Endothelial cell of umbilical vein (primary cell): Measurements from ENCODE around the gene TMEM106C. TPM values are rescaled to one million over a fixed set of nuclear protein-coding genes. Genes with fewer than 3 reads are reported as not detected.

Experiments
- BruUV-seq: library from RNA; stranded (reverse); fragments of 400-500 nt; replicated peaks from 2 replicates; lab custom pipeline; 2021; lab: Mats Ljungman, UMichigan
- CTCF ChIA-PET: fragments of 300-600, 350-600 bp; sonication (Branson Sonifier 250); formaldehyde crosslinking; loops from one replicate; lab custom pipeline; 2021; ENCODE audit warnings: antibody characterized with exemption, inconsistent platforms; lab: Charles Lee
- POLR2A ChIA-PET: fragments of 300-600, 350-600 bp; sonication (Branson Sonifier 250); formaldehyde crosslinking; loops from one replicate; lab custom pipeline; 2021; ENCODE audit warnings: antibody characterized with exemption, inconsistent platforms; lab: Charles Lee
- DNase-seq: peaks from one replicate; pipeline ENCODE4 v3.0.0-alpha.2; 2011; ENCODE audit warnings: low read depth, low spot score
- FAIRE-seq: peaks from 2 replicates; lab custom pipeline; 2011; peaks lifted over from hg19 to GRCh38; lab: Jason Lieb, UNC
- H2AFZ ChIP-seq: 2 replicates; pipeline ENCODE4 v1.6.0; 2012; ENCODE audit warnings: low read depth, low read length, control low read depth, inconsistent platforms
- H3K27ac ChIP-seq: 2 replicates; pipeline ENCODE4 v1.5.1; 2011; ENCODE audit warnings: low read depth, mild to moderate bottlenecking, control low read depth, low read length, moderate library complexity; ENCODE audit not compliant: insufficient read depth
- H3K27me3 ChIP-seq, 2 experiments: 2 replicates each; pipeline versions ENCODE4 v1.6.0 to v1.6.1; 2011; ENCODE audit warnings: low read length in 2 of 2, mixed read lengths in 1 of 2; ENCODE audit not compliant: control insufficient read depth in 2 of 2, insufficient read depth in 2 of 2
- H3K36me3 ChIP-seq, 2 experiments: 2 replicates in 1 of 2; 3 replicates in 1 of 2; pipeline ENCODE4 v1.5.1; 2011; ENCODE audit warnings: low read length in 2 of 2, mild to moderate bottlenecking in 1 of 2, moderate library complexity in 1 of 2; ENCODE audit not compliant: control insufficient read depth in 2 of 2, insufficient read depth in 2 of 2; ENCODE audit errors: extremely low read depth in 1 of 2
- H3K4me1 ChIP-seq: 3 replicates; pipeline ENCODE4 v1.5.1; 2011; ENCODE audit warnings: mild to moderate bottlenecking, low read length; ENCODE audit not compliant: control insufficient read depth, insufficient read depth; ENCODE audit errors: extremely low read depth
- H3K4me2 ChIP-seq: 2 replicates; pipeline ENCODE4 v1.6.1; 2011; ENCODE audit warnings: low read length, control low read depth, mixed read lengths; ENCODE audit not compliant: insufficient read depth
- H3K4me3 ChIP-seq, 3 experiments: fragments of 200-600 bp in 1 of 3; sonication (generic), shearing (Covaris generic) in 1 of 3; replicated peaks in 1 of 3; 2 replicates each; pipeline ENCODE4 v1.5.1; 2011 to 2016; ENCODE audit warnings: control low read depth in 3 of 3, low read length in 3 of 3, mild to moderate bottlenecking in 2 of 3, inconsistent platforms in 1 of 3, low read depth in 1 of 3, moderate library complexity in 1 of 3; ENCODE audit not compliant: insufficient read depth in 1 of 3
- H3K79me2 ChIP-seq: 2 replicates; pipeline ENCODE4 v1.6.0; 2012; ENCODE audit warnings: low read length, inconsistent platforms; ENCODE audit not compliant: control insufficient read depth, insufficient read depth
- H3K9ac ChIP-seq: replicated peaks from 2 replicates; pipeline ENCODE3; 2011; ENCODE audit warnings: low read length, control low read depth; ENCODE audit not compliant: insufficient read depth; ENCODE audit errors: extremely low read depth
- H3K9me1 ChIP-seq: replicated peaks from 3 replicates; pipeline ENCODE4 v1.6.0; 2011; ENCODE audit warnings: mild to moderate bottlenecking, low read length; ENCODE audit not compliant: control insufficient read depth, insufficient read depth; ENCODE audit errors: extremely low read depth
- H3K9me3 ChIP-seq: replicated peaks from 2 replicates; pipeline ENCODE4 v1.5.1; 2012; ENCODE audit warnings: low read length, inconsistent platforms; ENCODE audit not compliant: control insufficient read depth, insufficient read depth
- H4K20me1 ChIP-seq: replicated peaks from 2 replicates; pipeline ENCODE3; 2011; ENCODE audit warnings: mild to moderate bottlenecking, low read length; ENCODE audit not compliant: control insufficient read depth, insufficient read depth; ENCODE audit errors: extremely low read depth
- EZH2 ChIP-seq: IDR thresholded peaks from 2 replicates; pipeline ENCODE4 v1.6.1; 2012; ENCODE audit warnings: borderline replicate concordance, low read depth, mild to moderate bottlenecking, moderate library complexity, low read length, inconsistent platforms; ENCODE audit not compliant: severe bottlenecking
- FOS ChIP-seq: IDR thresholded peaks from 2 replicates; pipeline ENCODE4 v1.6.1; 2011; ENCODE audit warnings: mild to moderate bottlenecking, low read length, moderate library complexity, borderline replicate concordance; ENCODE audit not compliant: insufficient read depth
- GATA2 ChIP-seq: IDR thresholded peaks from 2 replicates; pipeline ENCODE4 v1.7.0; 2011; ENCODE audit warnings: low read depth, mild to moderate bottlenecking, moderate library complexity, mixed read lengths, low read length; ENCODE audit not compliant: insufficient read length, insufficient read depth
- JUN ChIP-seq: IDR thresholded peaks from 2 replicates; pipeline ENCODE4 v1.6.1; 2011; ENCODE audit warnings: borderline replicate concordance, low read depth; ENCODE audit not compliant: insufficient read length, insufficient read depth
- MYC ChIP-seq: IDR thresholded peaks from one replicate; pipeline ENCODE4 v1.6.1; 2011; ENCODE audit warnings: mild to moderate bottlenecking, low read depth, low read length
- POLR2A ChIP-seq: IDR thresholded peaks from 2 replicates; pipeline ENCODE4 v1.6.1; 2012; ENCODE audit warnings: low read depth, mild to moderate bottlenecking, control low read depth, low read length
- POLR2AphosphoS5 ChIP-seq: IDR thresholded peaks from 2 replicates; pipeline ENCODE4 v1.6.1; 2012; ENCODE audit warnings: low read depth, mild to moderate bottlenecking, control low read depth, low read length, moderate library complexity; ENCODE audit not compliant: insufficient read depth
- dilution Hi-C: fragments of 300-500 bp; cut with MboI; formaldehyde crosslinking; loops from one replicate; pipeline ENCODE4 v1.15.0; 2019; ENCODE audit warnings: low sequenced_read_pairs; ENCODE audit not compliant: extremely low pct_ligation_motif_present
- intact Hi-C: fragments of 100-400 bp; cut with micrococcal nuclease; formaldehyde crosslinking; loops from one replicate; pipeline ENCODE4 v1.10.0; 2022
- polyA plus RNA-seq, 4 experiments: library from polyadenylated mRNA; depleted of rRNA in 3 of 4; stranded (reverse) in 3 of 4; unstranded in 1 of 4; fragments of >200 nt; gene quantifications; 2 replicates each; pipeline versions ENCODE4 v1.2.1 to v1.2.3, GENCODE V29; 2011 to 2012; ENCODE audit warnings: missing spikeins in 1 of 4
- total RNA-seq: library from RNA; stranded (reverse); gene quantifications from 2 replicates; pipeline ENCODE4 v1.2.3, GENCODE V29; 2021
- TF ChIP-seq, protein P1 (sequence below): IDR thresholded peaks from 2 replicates; pipeline ENCODE4 v1.6.1; 2011; ENCODE audit not compliant: insufficient read depth, insufficient read length
- TF ChIP-seq, protein P2 (sequence below), 2 donors: IDR thresholded peaks; 1 replicate in 1 of 2; 2 replicates in 1 of 2; pipeline ENCODE4 v1.5.1; 2011; ENCODE audit warnings: low read length in 2 of 2, mild to moderate bottlenecking in 2 of 2, moderate library complexity in 2 of 2, control low read depth in 1 of 2, inconsistent platforms in 1 of 2, low read depth in 1 of 2; ENCODE audit not compliant: insufficient read depth in 1 of 2; ENCODE audit errors: extremely low read depth in 1 of 2

The TMEM106C gene
- total and polyA plus RNA-seq, 2 donors (not counting 3 experiments of a cell fraction or from before 2014, with no cell fraction given) = 84.4 to 148 TPM

- BruUV-seq = no TSS peak
- ChIA-PET POLR2A (no interaction called here), CTCF (interaction anchor here (1.1 kb wide), 1 partner anchor 21 kb away, joined by 3 read pairs; no protein-coding TSS in a partner anchor)
- dilution Hi-C loops (no loop called here), intact Hi-C loops (no loop called here)
- Histone ChIP-seq H3K27me3 (peaks cover 15 to 32% of the 10 kb centered on the region in 2 experiments), H3K9me1 (no peaks in the 10 kb centered on the region), H3K79me2 (no peaks in the 10 kb centered on the region), H3K27ac (no peak overlapping the region), H3K4me3 (no peak overlapping the region), H4K20me1 (no peaks in the 10 kb centered on the region), H3K9ac (no peak overlapping the region), H3K36me3 (no peaks in the 10 kb centered on the region), H3K4me1 (no peaks in the 10 kb centered on the region), H2AFZ (no peak overlapping the region), H3K4me2 (no peak overlapping the region), H3K9me3 (no peaks in the 10 kb centered on the region)
- DNase-seq (no peak), FAIRE-seq (no peak)
- TF ChIP-seq FOS = no peak
- TF ChIP-seq, protein P1, sequence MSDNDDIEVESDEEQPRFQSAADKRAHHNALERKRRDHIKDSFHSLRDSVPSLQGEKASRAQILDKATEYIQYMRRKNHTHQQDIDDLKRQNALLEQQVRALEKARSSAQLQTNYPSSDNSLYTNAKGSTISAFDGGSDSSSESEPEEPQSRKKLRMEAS = no peak
- no peak for TF ChIP-seq POLR2A
- TF ChIP-seq, protein P2, sequence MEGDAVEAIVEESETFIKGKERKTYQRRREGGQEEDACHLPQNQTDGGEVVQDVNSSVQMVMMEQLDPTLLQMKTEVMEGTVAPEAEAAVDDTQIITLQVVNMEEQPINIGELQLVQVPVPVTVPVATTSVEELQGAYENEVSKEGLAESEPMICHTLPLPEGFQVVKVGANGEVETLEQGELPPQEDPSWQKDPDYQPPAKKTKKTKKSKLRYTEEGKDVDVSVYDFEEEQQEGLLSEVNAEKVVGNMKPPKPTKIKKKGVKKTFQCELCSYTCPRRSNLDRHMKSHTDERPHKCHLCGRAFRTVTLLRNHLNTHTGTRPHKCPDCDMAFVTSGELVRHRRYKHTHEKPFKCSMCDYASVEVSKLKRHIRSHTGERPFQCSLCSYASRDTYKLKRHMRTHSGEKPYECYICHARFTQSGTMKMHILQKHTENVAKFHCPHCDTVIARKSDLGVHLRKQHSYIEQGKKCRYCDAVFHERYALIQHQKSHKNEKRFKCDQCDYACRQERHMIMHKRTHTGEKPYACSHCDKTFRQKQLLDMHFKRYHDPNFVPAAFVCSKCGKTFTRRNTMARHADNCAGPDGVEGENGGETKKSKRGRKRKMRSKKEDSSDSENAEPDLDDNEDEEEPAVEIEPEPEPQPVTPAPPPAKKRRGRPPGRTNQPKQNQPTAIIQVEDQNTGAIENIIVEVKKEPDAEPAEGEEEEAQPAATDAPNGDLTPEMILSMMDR (IDR thresholded peaks at IDR 0.05; ENCODE audit: extremely low read depth in 1 of 2, insufficient read depth in 1 of 2, low read depth in 1 of 2, low read length in 2 of 2) = no peak
- no peak for TF ChIP-seq POLR2AphosphoS5
- no peak for TF ChIP-seq JUN
- TF ChIP-seq EZH2 = no peak
- no peak for TF ChIP-seq GATA2
- TF ChIP-seq MYC = no peak
Measured at GRCh38 chr12:47920913-47921312, 42.5 kb upstream of the TMEM106C start.
